PC-3 (cell line): Measurements from ENCODE around the gene GOLGA6C.
"Not testable (repeated sequence)": the region's sequence is repeated elsewhere in the genome, so short reads cannot be mapped to it uniquely, and the experiment has no call there.

Experiments used
- EZH2 ChIP-seq: fragments of 300-600 bp; sonication (generic); IDR thresholded peaks from one replicate; pipeline ENCODE4 v1.6.1; 2017; ENCODE audit warnings: antibody characterized with exemption, mild to moderate bottlenecking, low read length; ENCODE audit not compliant: unreplicated experiment
- EZH2phosphoT487 ChIP-seq: fragments of 300-600 bp; sonication (generic); IDR thresholded peaks from 2 replicates; pipeline ENCODE4 v1.6.1; 2018; ENCODE audit warnings: mild to moderate bottlenecking, antibody characterized with exemption, low read length, borderline replicate concordance
- TF ChIP-seq, protein P1 (sequence below): fragments of 300-600 bp; sonication (generic); conservative IDR thresholded peaks from 2 replicates; pipeline ENCODE4 v1.5.1; 2017; ENCODE audit warnings: antibody characterized with exemption, low read depth, mild to moderate bottlenecking, low read length

DNA sequence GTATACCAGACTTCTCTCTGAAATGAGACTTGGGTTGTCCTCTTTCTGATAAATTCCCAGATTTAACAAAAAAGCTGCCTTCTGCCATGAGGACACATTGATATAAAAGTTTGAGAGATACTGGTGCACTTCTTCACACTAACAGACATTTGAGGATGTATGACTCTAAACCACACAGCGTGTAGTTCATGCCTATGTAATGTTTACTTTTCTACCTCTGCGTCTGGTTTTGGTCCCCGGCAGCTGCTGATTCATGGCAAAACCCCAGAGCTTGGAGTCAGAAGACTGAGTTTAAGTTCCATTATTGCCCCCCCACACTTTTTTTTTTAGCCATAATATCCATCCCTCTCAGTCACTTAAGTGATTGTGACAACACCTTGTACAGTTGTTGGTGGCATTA, 1.7 kb downstream of the GOLGA6C start:
- not testable (repeated sequence) for TF ChIP-seq EZH2, EZH2phosphoT487
- TF ChIP-seq, protein P1, sequence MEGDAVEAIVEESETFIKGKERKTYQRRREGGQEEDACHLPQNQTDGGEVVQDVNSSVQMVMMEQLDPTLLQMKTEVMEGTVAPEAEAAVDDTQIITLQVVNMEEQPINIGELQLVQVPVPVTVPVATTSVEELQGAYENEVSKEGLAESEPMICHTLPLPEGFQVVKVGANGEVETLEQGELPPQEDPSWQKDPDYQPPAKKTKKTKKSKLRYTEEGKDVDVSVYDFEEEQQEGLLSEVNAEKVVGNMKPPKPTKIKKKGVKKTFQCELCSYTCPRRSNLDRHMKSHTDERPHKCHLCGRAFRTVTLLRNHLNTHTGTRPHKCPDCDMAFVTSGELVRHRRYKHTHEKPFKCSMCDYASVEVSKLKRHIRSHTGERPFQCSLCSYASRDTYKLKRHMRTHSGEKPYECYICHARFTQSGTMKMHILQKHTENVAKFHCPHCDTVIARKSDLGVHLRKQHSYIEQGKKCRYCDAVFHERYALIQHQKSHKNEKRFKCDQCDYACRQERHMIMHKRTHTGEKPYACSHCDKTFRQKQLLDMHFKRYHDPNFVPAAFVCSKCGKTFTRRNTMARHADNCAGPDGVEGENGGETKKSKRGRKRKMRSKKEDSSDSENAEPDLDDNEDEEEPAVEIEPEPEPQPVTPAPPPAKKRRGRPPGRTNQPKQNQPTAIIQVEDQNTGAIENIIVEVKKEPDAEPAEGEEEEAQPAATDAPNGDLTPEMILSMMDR, result not testable (repeated sequence)
